ENCODE results near the gene HINT2. TPM values are rescaled to one million over a fixed set of nuclear protein-coding genes. Genes with fewer than 3 reads are reported as not detected.

The HINT2 gene
- total and polyA plus RNA-seq, 8 donors, result 8.4 to 131 (median 21.0) TPM

- DNase-seq, result no peak
- 82 to 100% (median 100%) methylated on average over 1 of the region's 1 CpG for WGBS, 5 donors
Observed at GRCh38 chr9:35763803-35764202, 51.0 kb downstream of the HINT2 start.

DNA sequence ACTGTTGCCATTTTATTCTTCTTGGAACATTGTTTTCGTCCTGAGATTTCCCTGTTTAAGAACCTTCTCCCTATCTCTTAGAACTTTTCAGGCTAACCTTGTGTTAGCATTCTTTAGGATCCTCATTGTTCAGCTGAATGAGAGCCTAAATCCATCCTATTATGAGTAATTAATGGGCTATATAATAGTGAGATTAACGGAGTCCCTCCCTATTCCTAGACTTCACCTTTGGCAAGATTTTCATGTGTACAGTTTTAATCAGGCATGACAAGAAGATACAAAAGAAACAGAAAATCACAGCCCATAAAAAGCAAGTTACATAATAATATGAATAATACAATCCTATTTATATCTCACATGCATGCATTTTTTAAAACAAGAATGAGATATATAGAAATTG, 51.7 kb downstream of the HINT2 start:
- H3K4me1 ChIP-seq, result peaks cover 6 to 34% (median 20%) of the 10 kb centered on the region in 4 donors
- H3K4me3 ChIP-seq, result no peak overlapping the region
- WGBS, 5 donors, result 54 to 75% (median 61%) methylated on average over 2 of the region's 2 CpGs
- intact Hi-C loops (cut with DNase I; ENCODE audit: low total_unique reads), result no loop called here
- TF ChIP-seq EP300 (IDR thresholded peaks at IDR 0.05) (no peak), POLR2A (IDR thresholded peaks at IDR 0.05) (no peak), CTCF (IDR thresholded peaks at IDR 0.05) (no peak), POLR2AphosphoS5 (IDR thresholded peaks at IDR 0.05) (no peak)
- no peaks in the 10 kb centered on the region for H3K27me3 ChIP-seq
- H3K36me3 ChIP-seq, result no peaks in the 10 kb centered on the region
- H3K27ac ChIP-seq, result no peak overlapping the region
- DNase-seq, result no peak
- H3K9me3 ChIP-seq, result no peaks in the 10 kb centered on the region

More at GRCh38 chr9:35763803-35764202, 51.0 kb downstream of the HINT2 start:
- H3K9me3 ChIP-seq, result no peaks in the 10 kb centered on the region
- H3K27ac ChIP-seq, result no peak overlapping the region
- intact Hi-C loops (cut with DNase I; ENCODE audit: low total_unique reads), result no loop called here
- no peaks in the 10 kb centered on the region for H3K27me3 ChIP-seq
- no peaks in the 10 kb centered on the region for H3K36me3 ChIP-seq
- H3K4me1 ChIP-seq, result peaks cover 0 to 28% (median 17%) of the 10 kb centered on the region in 4 donors
- H3K4me3 ChIP-seq, result no peak overlapping the region
- TF ChIP-seq POLR2A (IDR thresholded peaks at IDR 0.05), result no peak
- TF ChIP-seq EP300 (IDR thresholded peaks at IDR 0.05), result no peak
- no peak for TF ChIP-seq POLR2AphosphoS5 (IDR thresholded peaks at IDR 0.05)
- no peak for TF ChIP-seq CTCF (IDR thresholded peaks at IDR 0.05)

Small RNA genes within 50 kb of the gene (small RNA-seq; reads per million reads assigned to genes)
- gene HINT2, result 0 reads per million in 4 donors

Other genes with a start within 250 kb of the HINT2 start
- gene TESK1, start 209.8 kb downstream of the HINT2 start, total RNA-seq, result 10 to 100 TPM; 11.9 to 56.8 (median 34.6) TPM
- 10 to 100 TPM; 25.7 to 33.9 (median 28.4) TPM for gene TESK1, start 209.8 kb downstream of the HINT2 start, polyA plus RNA-seq
- gene CD72, start 196.6 kb downstream of the HINT2 start, total RNA-seq, result 10 to 100 TPM in 1 of 5 donors, 1 to 10 TPM in 1, not detected in 3; 3.1 to 18.7 TPM
- gene CD72, start 196.6 kb downstream of the HINT2 start, polyA plus RNA-seq, result 1 to 10 TPM in 2 of 3 donors, under 1 TPM in 1; 0.61 to 2.8 (median 1.1) TPM
- 1 to 10 TPM in 2 of 5 donors, not detected in 3; 2.0 to 2.3 TPM for gene SIT1, start 164.1 kb downstream of the HINT2 start, total RNA-seq
- gene SIT1, start 164.1 kb downstream of the HINT2 start, polyA plus RNA-seq, result 1 to 10 TPM in 1 of 3 donors, under 1 TPM in 2; 0.62 to 1.1 (median 0.95) TPM
- over 10,000 TPM in 4 of 5 donors, 1,000 to 10,000 TPM in 1; 1,379 to 137,340 (median 23,544) TPM for gene RMRP, start 157.0 kb downstream of the HINT2 start, total RNA-seq
- 10 to 100 TPM in 1 of 3 donors, not detected in 2; 64.3 TPM for gene RMRP, start 157.0 kb downstream of the HINT2 start, polyA plus RNA-seq
- gene CCDC107, start 156.8 kb downstream of the HINT2 start, total RNA-seq, result 100 to 1,000 TPM in 1 of 5 donors, 10 to 100 TPM in 4; 15.6 to 104 (median 28.1) TPM
- 10 to 100 TPM; 58.8 to 86.4 (median 69.7) TPM for gene CCDC107, start 156.8 kb downstream of the HINT2 start, polyA plus RNA-seq
- gene ARHGEF39, start 149.8 kb downstream of the HINT2 start, total RNA-seq, result 10 to 100 TPM in 3 of 5 donors, 1 to 10 TPM in 2; 1.8 to 58.3 (median 11.6) TPM
- gene ARHGEF39, start 149.8 kb downstream of the HINT2 start, polyA plus RNA-seq, result 1 to 10 TPM; 2.8 to 4.3 (median 3.2) TPM
- gene CA9, start 141.1 kb downstream of the HINT2 start, total RNA-seq, result 100 to 1,000 TPM in 3 of 5 donors, 10 to 100 TPM in 1, 1 to 10 TPM in 1; 1.2 to 670 (median 161) TPM
- gene CA9, start 141.1 kb downstream of the HINT2 start, polyA plus RNA-seq, result 100 to 1,000 TPM; 115 to 653 (median 541) TPM
- gene TPM2, start 125.1 kb downstream of the HINT2 start, total RNA-seq, result 1,000 to 10,000 TPM in 3 of 5 donors, 100 to 1,000 TPM in 2; 537 to 3,642 (median 1,228) TPM
- 1,000 to 10,000 TPM in 1 of 3 donors, 100 to 1,000 TPM in 2; 460 to 2,257 (median 672) TPM for gene TPM2, start 125.1 kb downstream of the HINT2 start, polyA plus RNA-seq
- 100 to 1,000 TPM; 169 to 399 (median 223) TPM for gene TLN1, start 82.8 kb downstream of the HINT2 start, total RNA-seq
- gene TLN1, start 82.8 kb downstream of the HINT2 start, polyA plus RNA-seq, result 100 to 1,000 TPM in 1 of 3 donors, 10 to 100 TPM in 2; 53.2 to 141 (median 70.2) TPM
- 10 to 100 TPM; 33.2 to 84.0 (median 79.1) TPM for gene CREB3, start 82.4 kb downstream of the HINT2 start, total RNA-seq
- gene CREB3, start 82.4 kb downstream of the HINT2 start, polyA plus RNA-seq, result 10 to 100 TPM; 29.4 to 40.5 (median 37.9) TPM
- 100 to 1,000 TPM in 3 of 5 donors, 10 to 100 TPM in 2; 29.8 to 210 (median 145) TPM for gene GBA2, start 65.8 kb downstream of the HINT2 start, total RNA-seq
- 10 to 100 TPM; 26.5 to 38.9 (median 32.5) TPM for gene GBA2, start 65.8 kb downstream of the HINT2 start, polyA plus RNA-seq
- 10 to 100 TPM in 4 of 5 donors, 1 to 10 TPM in 1; 7.0 to 21.2 (median 14.7) TPM for gene RGP1, start 65.8 kb downstream of the HINT2 start, total RNA-seq
- 10 to 100 TPM in 1 of 3 donors, 1 to 10 TPM in 2; 3.8 to 12.8 (median 7.2) TPM for gene RGP1, start 65.8 kb downstream of the HINT2 start, polyA plus RNA-seq
- not detected for gene MSMP, start 60.8 kb downstream of the HINT2 start, total RNA-seq
- gene MSMP, start 60.8 kb downstream of the HINT2 start, polyA plus RNA-seq, result under 1 TPM in 1 of 3 donors, not detected in 2; 0.35 TPM
- gene NPR2, start 23.5 kb downstream of the HINT2 start, total RNA-seq, result 10 to 100 TPM in 3 of 5 donors, 1 to 10 TPM in 2; 3.1 to 75.5 (median 14.5) TPM
- 10 to 100 TPM in 1 of 3 donors, 1 to 10 TPM in 2; 4.0 to 11.4 (median 7.0) TPM for gene NPR2, start 23.5 kb downstream of the HINT2 start, polyA plus RNA-seq
- gene SPAG8, start 2.8 kb downstream of the HINT2 start, total RNA-seq, result 1 to 10 TPM in 2 of 5 donors, not detected in 3; 1.7 to 2.7 TPM
- 1 to 10 TPM in 1 of 3 donors, under 1 TPM in 2; 0.19 to 4.1 (median 0.98) TPM for gene SPAG8, start 2.8 kb downstream of the HINT2 start, polyA plus RNA-seq
- gene FAM221B, start 13.7 kb upstream of the HINT2 start, total RNA-seq, result not detected
- gene FAM221B, start 13.7 kb upstream of the HINT2 start, polyA plus RNA-seq, result under 1 TPM in 1 of 3 donors, not detected in 2; 0.10 TPM
- gene TMEM8B, start 14.2 kb upstream of the HINT2 start, total RNA-seq, result 10 to 100 TPM in 3 of 5 donors, 1 to 10 TPM in 2; 4.6 to 81.4 (median 11.6) TPM
- 1 to 10 TPM; 7.0 to 9.2 (median 7.0) TPM for gene TMEM8B, start 14.2 kb upstream of the HINT2 start, polyA plus RNA-seq
- gene OR13J1, start 55.4 kb upstream of the HINT2 start, total RNA-seq, result not detected
- not detected for gene OR13J1, start 55.4 kb upstream of the HINT2 start, polyA plus RNA-seq
- gene HRCT1, start 91.2 kb upstream of the HINT2 start, total RNA-seq, result 10 to 100 TPM in 1 of 5 donors, 1 to 10 TPM in 2, under 1 TPM in 1, not detected in 1; 0.92 to 28.7 (median 7.7) TPM
- 1 to 10 TPM in 1 of 3 donors, under 1 TPM in 1, not detected in 1; 0.50 to 4.3 TPM for gene HRCT1, start 91.2 kb upstream of the HINT2 start, polyA plus RNA-seq
- 1 to 10 TPM in 2 of 5 donors, not detected in 3; 1.2 to 2.4 TPM for gene SPAAR, start 94.4 kb upstream of the HINT2 start, total RNA-seq
- under 1 TPM; 0.30 to 0.92 (median 0.68) TPM for gene SPAAR, start 94.4 kb upstream of the HINT2 start, polyA plus RNA-seq
- gene OR2S2, start 143.1 kb upstream of the HINT2 start, total RNA-seq, result not detected
- not detected for gene OR2S2, start 143.1 kb upstream of the HINT2 start, polyA plus RNA-seq
- gene RECK, start 221.9 kb upstream of the HINT2 start, total RNA-seq, result 10 to 100 TPM in 3 of 5 donors, 1 to 10 TPM in 2; 4.3 to 19.3 (median 13.3) TPM
- gene RECK, start 221.9 kb upstream of the HINT2 start, polyA plus RNA-seq, result 1 to 10 TPM; 2.3 to 4.7 (median 2.3) TPM

Measured in stomach (tissue), 9 donors.